ENCODE data around the gene CCT6A. TPM values are rescaled to one million over a fixed set of nuclear protein-coding genes. Genes with fewer than 3 reads are reported as not detected.
A peak's percentile ranks its signal among the peaks of the same experiment; 100 is the strongest.
"Not testable (repeated sequence)": the region's sequence is repeated elsewhere in the genome, so short reads cannot be mapped to it uniquely, and the experiment has no call there.

CCT6A gene
- total RNA-seq, 1 experiment from 2014 or later: 222 TPM

GRCh38 chr7:56099653-56100052 lies 48.1 kb downstream of the CCT6A start:
- intact Hi-C loops (cut with micrococcal nuclease): no loop called here
- BruUV-seq (replicated peaks): no TSS peak
- H3K4me3 Mint-ChIP-seq (ENCODE audit: unreplicated experiment): no peak overlapping the region
- H3K4me1 Mint-ChIP-seq (ENCODE audit: insufficient read depth, unreplicated experiment): no peaks in the 10 kb centered on the region
- no peak for DNase-seq (ENCODE audit: unreplicated experiment)
- no peak overlapping the region for H3K27ac Mint-ChIP-seq (ENCODE audit: low read depth, unreplicated experiment)
- H3K36me3 Mint-ChIP-seq (ENCODE audit: insufficient read depth, unreplicated experiment): peaks cover 55% of the 10 kb centered on the region
- H3K27me3 Mint-ChIP-seq (ENCODE audit: insufficient read depth, unreplicated experiment): no peaks in the 10 kb centered on the region
- H3K9me3 Mint-ChIP-seq (ENCODE audit: unreplicated experiment): no peaks in the 10 kb centered on the region
- TF ChIP-seq CTCF (IDR thresholded peaks at IDR 0.05; ENCODE audit: unreplicated experiment): no peak
- ChIA-PET CTCF (interaction anchor here (1.8 kb wide), 1 partner anchor 25 kb away, joined by 5 read pairs; no protein-coding TSS in a partner anchor), POLR2A (no interaction called here)

DNA sequence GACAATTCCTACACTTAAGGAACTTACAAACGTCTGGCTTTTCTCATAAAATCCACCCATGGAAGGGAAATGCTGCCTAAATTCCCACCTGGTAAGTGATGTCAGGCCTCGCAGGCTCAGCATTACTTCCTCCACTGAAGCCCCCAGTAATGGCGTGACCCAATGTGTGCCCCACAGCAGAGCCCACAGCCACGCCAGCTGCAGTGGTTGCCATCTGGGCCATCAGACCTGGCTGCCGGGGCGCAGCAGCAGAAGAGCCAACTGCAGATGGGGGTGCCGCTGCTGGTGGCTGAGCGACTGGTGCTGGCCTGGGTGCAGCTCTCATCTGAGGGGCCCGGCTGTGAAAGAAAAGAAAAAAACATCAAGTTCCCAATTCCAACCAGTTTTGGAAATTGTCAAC lies 52.6 kb downstream of the CCT6A start:
- BruUV-seq (replicated peaks); H3K9me3 Mint-ChIP-seq (ENCODE audit: unreplicated experiment); H3K27ac Mint-ChIP-seq (ENCODE audit: low read depth, unreplicated experiment); intact Hi-C loops (cut with micrococcal nuclease); H3K4me1 Mint-ChIP-seq (ENCODE audit: insufficient read depth, unreplicated experiment); H3K27me3 Mint-ChIP-seq (ENCODE audit: insufficient read depth, unreplicated experiment); DNase-seq (ENCODE audit: unreplicated experiment); H3K4me3 Mint-ChIP-seq (ENCODE audit: unreplicated experiment): not testable (repeated sequence)
- ChIA-PET POLR2A (interaction anchor here (0.6 kb wide), 1 partner anchor 33 kb away, joined by 3 read pairs; no protein-coding TSS in a partner anchor), CTCF (interaction anchor here (0.6 to 0.8 kb wide), 2 partner anchors 11 to 30 kb away, joined by 3 to 7 read pairs; no protein-coding TSS in a partner anchor)
- peaks cover 62% of the 10 kb centered on the region for H3K36me3 Mint-ChIP-seq (ENCODE audit: insufficient read depth, unreplicated experiment)

DNA sequence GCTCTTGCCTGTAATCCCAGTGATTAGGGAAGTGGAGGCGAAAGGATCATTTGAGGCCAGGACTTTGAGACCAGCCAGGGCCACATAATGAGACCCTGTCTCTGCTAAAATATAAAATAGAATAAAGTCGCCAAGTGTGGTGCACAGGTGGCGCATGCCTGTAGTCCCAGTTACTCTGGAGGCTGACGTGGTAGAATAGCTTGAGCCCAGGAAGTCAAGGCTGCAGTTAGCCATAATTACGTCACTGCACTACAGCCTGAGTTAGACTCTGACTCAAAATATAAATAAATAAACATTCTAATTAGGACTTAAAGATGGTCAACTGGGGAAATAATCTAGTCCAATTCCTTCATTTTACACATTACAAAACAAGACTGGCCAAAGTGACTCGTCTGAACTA lies 53.9 kb downstream of the CCT6A start:
- H3K4me3 Mint-ChIP-seq (ENCODE audit: unreplicated experiment): peak overlapping the region; percentile 99
- no TSS peak for BruUV-seq (replicated peaks)
- peak; percentile 55 for DNase-seq (ENCODE audit: unreplicated experiment)
- CTCF ChIA-PET: interaction anchor here (0.6 to 1.1 kb wide), 4 partner anchors 13 to 1071 kb away, joined by 3 to 6 read pairs (median 4); partner anchors contain the start of gene PHKG1
- peaks cover 49% of the 10 kb centered on the region for H3K36me3 Mint-ChIP-seq (ENCODE audit: insufficient read depth, unreplicated experiment)
- no peaks in the 10 kb centered on the region for H3K4me1 Mint-ChIP-seq (ENCODE audit: insufficient read depth, unreplicated experiment)
- no peaks in the 10 kb centered on the region for H3K27me3 Mint-ChIP-seq (ENCODE audit: insufficient read depth, unreplicated experiment)
- intact Hi-C loops (cut with micrococcal nuclease): no loop called here
- no peaks in the 10 kb centered on the region for H3K9me3 Mint-ChIP-seq (ENCODE audit: unreplicated experiment)
- H3K27ac Mint-ChIP-seq (ENCODE audit: low read depth, unreplicated experiment): peak overlapping the region; percentile 99
- POLR2A ChIA-PET: interaction anchor here (0.6 to 2.4 kb wide), 13 partner anchors 7 to 739 kb away, joined by 3 to 22 read pairs (median 4); partner anchors contain the start of genes CCT6A, PHKG1, PSPH and SUMF2
- TF ChIP-seq CTCF (IDR thresholded peaks at IDR 0.05; ENCODE audit: unreplicated experiment): no peak

- intact Hi-C loops (cut with micrococcal nuclease): no loop called here
- TF ChIP-seq CTCF (IDR thresholded peaks at IDR 0.05; ENCODE audit: unreplicated experiment): no peak
- H3K36me3 Mint-ChIP-seq (ENCODE audit: insufficient read depth, unreplicated experiment): peaks cover 40% of the 10 kb centered on the region
- no peaks in the 10 kb centered on the region for H3K9me3 Mint-ChIP-seq (ENCODE audit: unreplicated experiment)
- H3K4me3 Mint-ChIP-seq (ENCODE audit: unreplicated experiment): peak within 1 kb of the TSS; percentile 99
- H3K4me1 Mint-ChIP-seq (ENCODE audit: insufficient read depth, unreplicated experiment): no peaks in the 10 kb centered on the region
- ChIA-PET POLR2A (interaction anchor here (0.6 to 2.4 kb wide), 21 partner anchors 8 to 740 kb away, joined by 3 to 22 read pairs (median 3); partner anchors contain the start of genes CCT6A, PHKG1, PSPH and SUMF2), CTCF (interaction anchor here (0.6 to 1.1 kb wide), 3 partner anchors 14 to 458 kb away, joined by 3 to 4 read pairs (median 3); partner anchors contain the start of gene PHKG1)
- DNase-seq (ENCODE audit: unreplicated experiment): peak; percentile 98
- peak within 1 kb of the TSS; percentile 99 for H3K27ac Mint-ChIP-seq (ENCODE audit: low read depth, unreplicated experiment)
- BruUV-seq (replicated peaks): TSS peak; percentile 94
- H3K27me3 Mint-ChIP-seq (ENCODE audit: insufficient read depth, unreplicated experiment): no peaks in the 10 kb centered on the region
Observed at GRCh38 chr7:56106108-56107073, 54.8 kb downstream of the CCT6A start, which contains the start of gene CHCHD2. CHCHD2 (minus strand) TSS chr7:56106476; CDS start chr7:56106413, 63 bp downstream.
